Measurements from ENCODE around the gene RNU6-1.

DNA sequence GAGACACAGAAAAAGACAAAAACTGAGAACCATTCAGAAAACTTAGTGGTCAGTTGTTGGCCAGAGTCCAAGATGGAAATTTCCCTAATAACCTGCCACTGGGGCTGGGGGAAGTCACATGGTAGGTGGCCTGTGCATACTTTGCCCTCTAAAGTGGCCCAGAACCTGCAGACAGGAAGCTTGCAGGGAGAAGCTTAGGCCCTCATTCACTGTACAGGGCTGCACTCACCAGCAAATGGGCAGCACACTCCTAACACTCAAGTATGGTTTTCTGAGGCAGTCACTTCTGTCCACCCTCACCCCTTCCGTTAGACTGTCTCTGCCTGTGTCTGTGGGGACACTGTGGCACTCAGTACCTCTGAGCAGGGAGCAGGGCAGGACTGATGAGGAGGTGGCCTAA lies 14.5 kb upstream of the RNU6-1 start:
- TF ChIP-seq, protein P1, sequence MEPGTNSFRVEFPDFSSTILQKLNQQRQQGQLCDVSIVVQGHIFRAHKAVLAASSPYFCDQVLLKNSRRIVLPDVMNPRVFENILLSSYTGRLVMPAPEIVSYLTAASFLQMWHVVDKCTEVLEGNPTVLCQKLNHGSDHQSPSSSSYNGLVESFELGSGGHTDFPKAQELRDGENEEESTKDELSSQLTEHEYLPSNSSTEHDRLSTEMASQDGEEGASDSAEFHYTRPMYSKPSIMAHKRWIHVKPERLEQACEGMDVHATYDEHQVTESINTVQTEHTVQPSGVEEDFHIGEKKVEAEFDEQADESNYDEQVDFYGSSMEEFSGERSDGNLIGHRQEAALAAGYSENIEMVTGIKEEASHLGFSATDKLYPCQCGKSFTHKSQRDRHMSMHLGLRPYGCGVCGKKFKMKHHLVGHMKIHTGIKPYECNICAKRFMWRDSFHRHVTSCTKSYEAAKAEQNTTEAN (CRISPR knock-in tag; IDR thresholded peaks at IDR 0.05) = no peak
- TF ChIP-seq, protein P2, sequence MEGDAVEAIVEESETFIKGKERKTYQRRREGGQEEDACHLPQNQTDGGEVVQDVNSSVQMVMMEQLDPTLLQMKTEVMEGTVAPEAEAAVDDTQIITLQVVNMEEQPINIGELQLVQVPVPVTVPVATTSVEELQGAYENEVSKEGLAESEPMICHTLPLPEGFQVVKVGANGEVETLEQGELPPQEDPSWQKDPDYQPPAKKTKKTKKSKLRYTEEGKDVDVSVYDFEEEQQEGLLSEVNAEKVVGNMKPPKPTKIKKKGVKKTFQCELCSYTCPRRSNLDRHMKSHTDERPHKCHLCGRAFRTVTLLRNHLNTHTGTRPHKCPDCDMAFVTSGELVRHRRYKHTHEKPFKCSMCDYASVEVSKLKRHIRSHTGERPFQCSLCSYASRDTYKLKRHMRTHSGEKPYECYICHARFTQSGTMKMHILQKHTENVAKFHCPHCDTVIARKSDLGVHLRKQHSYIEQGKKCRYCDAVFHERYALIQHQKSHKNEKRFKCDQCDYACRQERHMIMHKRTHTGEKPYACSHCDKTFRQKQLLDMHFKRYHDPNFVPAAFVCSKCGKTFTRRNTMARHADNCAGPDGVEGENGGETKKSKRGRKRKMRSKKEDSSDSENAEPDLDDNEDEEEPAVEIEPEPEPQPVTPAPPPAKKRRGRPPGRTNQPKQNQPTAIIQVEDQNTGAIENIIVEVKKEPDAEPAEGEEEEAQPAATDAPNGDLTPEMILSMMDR (IDR thresholded peaks at IDR 0.05) = no peak
- no peak for TF ChIP-seq NFYB (CRISPR knock-in tag; conservative IDR thresholded peaks at IDR 0.05; ENCODE audit: low read depth)
